Hepatocyte (in vitro differentiated cells): ENCODE results near the gene SSTR4.

Experiments
- CTCF ChIP-seq: fragments of 200-600 bp; sonication (generic); IDR thresholded peaks from 2 replicates; pipeline ENCODE4 v1.5.1; 2016; ENCODE audit warnings: antibody characterized with exemption, mild to moderate bottlenecking; ENCODE audit not compliant: poor library complexity
- EZH2phosphoT487 ChIP-seq: fragments of 200-600 bp; sonication (generic); IDR thresholded peaks from one replicate; pipeline ENCODE4 v1.6.1; 2018; ENCODE audit warnings: antibody characterized with exemption, mild to moderate bottlenecking, low read depth, moderate library complexity; ENCODE audit not compliant: unreplicated experiment, severe bottlenecking

- TF ChIP-seq CTCF = no peak
- no peak for TF ChIP-seq EZH2phosphoT487
These were observed 27.6 kb upstream of the SSTR4 start for GRCh38 chr20:23007462-23007861.
